ENCODE measurements around the gene PORCN.

The PORCN gene

DNA sequence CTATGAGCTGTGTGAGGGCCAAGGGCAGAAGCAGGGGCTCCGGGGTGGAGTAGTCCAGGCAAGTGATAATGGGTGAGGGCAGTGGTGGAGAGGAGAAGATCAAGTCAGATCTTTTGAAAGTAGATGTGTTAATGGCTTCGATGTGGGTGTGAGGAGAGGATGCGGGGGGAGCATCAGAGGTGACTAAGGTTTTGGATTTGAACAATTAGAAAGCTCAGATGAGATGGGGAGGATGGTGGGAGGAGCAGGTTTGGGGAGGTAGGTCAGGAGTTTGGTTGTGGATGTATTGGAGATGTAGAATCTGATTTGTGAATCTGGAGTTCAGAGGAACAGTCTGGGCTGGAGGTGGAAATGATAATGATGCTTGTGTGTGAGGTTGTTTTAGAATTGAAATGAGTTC lies 28.2 kb upstream of the PORCN start:
- DNase-seq (ENCODE audit: low read depth, low spot score), result no peak
- TF ChIP-seq, protein P1, sequence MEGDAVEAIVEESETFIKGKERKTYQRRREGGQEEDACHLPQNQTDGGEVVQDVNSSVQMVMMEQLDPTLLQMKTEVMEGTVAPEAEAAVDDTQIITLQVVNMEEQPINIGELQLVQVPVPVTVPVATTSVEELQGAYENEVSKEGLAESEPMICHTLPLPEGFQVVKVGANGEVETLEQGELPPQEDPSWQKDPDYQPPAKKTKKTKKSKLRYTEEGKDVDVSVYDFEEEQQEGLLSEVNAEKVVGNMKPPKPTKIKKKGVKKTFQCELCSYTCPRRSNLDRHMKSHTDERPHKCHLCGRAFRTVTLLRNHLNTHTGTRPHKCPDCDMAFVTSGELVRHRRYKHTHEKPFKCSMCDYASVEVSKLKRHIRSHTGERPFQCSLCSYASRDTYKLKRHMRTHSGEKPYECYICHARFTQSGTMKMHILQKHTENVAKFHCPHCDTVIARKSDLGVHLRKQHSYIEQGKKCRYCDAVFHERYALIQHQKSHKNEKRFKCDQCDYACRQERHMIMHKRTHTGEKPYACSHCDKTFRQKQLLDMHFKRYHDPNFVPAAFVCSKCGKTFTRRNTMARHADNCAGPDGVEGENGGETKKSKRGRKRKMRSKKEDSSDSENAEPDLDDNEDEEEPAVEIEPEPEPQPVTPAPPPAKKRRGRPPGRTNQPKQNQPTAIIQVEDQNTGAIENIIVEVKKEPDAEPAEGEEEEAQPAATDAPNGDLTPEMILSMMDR (IDR thresholded peaks at IDR 0.05; ENCODE audit: low read depth, low read length), result no peak
- H3K4me3 ChIP-seq (ENCODE audit: low read depth, low read length), result no peak overlapping the region
- in situ Hi-C loops (cut with HindIII; ENCODE audit: low sequenced_read_pairs), result no loop called here

DNA sequence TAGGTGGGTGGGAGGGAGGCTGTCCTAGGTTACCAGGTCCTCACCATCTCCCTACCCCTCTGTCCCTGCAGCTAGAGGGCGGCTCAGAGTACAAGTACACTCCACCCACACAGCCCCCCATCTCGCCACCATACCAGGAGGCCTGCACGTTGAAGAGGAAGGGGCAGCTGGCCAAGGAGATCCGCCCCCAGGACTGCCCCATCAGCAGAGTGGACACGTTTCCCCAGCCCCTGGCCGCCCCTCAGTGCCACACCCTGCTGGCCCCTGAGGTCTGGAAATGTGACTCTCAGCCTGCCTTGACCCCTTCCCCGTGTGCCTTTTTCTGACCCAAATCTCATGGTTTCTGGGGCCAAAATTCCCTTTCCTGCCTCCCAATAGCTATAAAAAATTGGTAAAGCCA lies 26.3 kb upstream of the PORCN start:
- TF ChIP-seq, protein P1 (IDR thresholded peaks at IDR 0.05; ENCODE audit: low read depth, low read length), result no peak
- no peak overlapping the region for H3K4me3 ChIP-seq (ENCODE audit: low read depth, low read length)
- no peak for DNase-seq (ENCODE audit: low read depth, low spot score)
- in situ Hi-C loops (cut with HindIII; ENCODE audit: low sequenced_read_pairs), result no loop called here

DNA sequence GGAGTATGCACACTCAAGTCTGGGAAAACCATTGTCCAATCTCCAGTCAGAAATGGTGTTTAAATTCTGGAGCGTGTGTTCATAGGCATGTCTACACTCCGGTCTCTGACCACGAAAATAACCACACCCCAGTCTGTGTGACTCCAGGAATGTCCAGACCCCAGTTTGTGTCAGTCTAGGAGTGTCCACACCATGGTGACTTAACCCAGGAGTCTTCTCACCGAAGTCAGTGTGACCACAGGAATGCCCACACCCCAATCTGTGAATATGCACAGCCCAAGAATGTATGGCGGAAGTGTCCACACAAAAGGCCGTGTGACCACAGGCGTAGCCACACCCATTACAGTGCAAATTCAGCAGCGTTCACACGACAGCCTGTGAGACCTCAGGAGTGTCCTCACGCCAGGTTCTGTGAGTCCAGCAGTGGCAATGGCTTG lies 21.4 kb upstream of the PORCN start:
- DNase-seq (ENCODE audit: low read depth, low spot score), result peak; percentile 94
- TF ChIP-seq, protein P1 (IDR thresholded peaks at IDR 0.05; ENCODE audit: low read depth, low read length), result no peak
- no peak overlapping the region for H3K4me3 ChIP-seq (ENCODE audit: low read depth, low read length)
- in situ Hi-C loops (cut with HindIII; ENCODE audit: low sequenced_read_pairs), result no loop called here

DNA sequence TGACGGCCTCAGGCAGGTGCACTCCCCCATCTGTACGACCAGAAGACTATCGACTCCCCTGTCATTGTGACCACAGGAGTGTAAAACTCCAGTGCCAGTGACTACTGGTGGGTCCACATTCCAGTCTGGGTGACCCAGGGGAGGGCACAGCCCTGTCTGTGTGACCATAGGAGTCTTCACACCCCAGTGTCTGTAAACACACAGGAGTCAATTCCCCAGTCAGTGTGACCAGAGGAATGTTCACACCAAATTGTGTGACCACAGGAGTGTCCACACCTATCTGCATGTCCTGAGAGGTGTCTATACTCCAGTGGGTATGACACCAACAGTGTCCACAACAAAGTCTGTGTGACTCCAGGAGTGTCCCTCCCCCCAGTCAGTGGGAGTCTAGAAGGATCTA lies 20.8 kb upstream of the PORCN start:
- DNase-seq (ENCODE audit: low read depth, low spot score), result no peak
- in situ Hi-C loops (cut with HindIII; ENCODE audit: low sequenced_read_pairs), result no loop called here
- TF ChIP-seq, protein P1 (IDR thresholded peaks at IDR 0.05; ENCODE audit: low read depth, low read length), result no peak
- H3K4me3 ChIP-seq (ENCODE audit: low read depth, low read length), result no peak overlapping the region

DNA sequence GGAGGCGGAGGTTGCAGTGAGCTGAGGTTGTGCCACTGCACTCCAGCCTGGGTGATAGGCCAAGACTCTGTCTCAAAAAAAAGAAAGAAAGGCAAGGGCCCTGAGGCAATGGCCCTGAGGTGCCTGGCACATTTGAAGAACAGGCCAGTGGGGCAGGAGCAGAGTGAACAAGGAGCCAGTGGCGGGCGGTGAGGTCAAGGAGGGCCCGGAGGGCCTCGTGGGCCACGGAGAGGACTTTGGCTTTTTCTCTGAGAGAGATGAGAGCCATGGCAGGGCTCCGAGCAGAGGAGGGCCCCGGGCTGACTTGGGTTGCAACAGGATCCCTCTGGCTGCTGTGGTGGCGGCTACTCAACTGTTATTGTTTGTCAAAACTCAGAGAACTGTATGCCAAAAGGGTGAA lies 19.5 kb upstream of the PORCN start:
- DNase-seq (ENCODE audit: low read depth, low spot score), result no peak
- H3K4me3 ChIP-seq (ENCODE audit: low read depth, low read length), result no peak overlapping the region
- in situ Hi-C loops (cut with HindIII; ENCODE audit: low sequenced_read_pairs), result no loop called here
- TF ChIP-seq, protein P1 (IDR thresholded peaks at IDR 0.05; ENCODE audit: low read depth, low read length), result no peak

DNA sequence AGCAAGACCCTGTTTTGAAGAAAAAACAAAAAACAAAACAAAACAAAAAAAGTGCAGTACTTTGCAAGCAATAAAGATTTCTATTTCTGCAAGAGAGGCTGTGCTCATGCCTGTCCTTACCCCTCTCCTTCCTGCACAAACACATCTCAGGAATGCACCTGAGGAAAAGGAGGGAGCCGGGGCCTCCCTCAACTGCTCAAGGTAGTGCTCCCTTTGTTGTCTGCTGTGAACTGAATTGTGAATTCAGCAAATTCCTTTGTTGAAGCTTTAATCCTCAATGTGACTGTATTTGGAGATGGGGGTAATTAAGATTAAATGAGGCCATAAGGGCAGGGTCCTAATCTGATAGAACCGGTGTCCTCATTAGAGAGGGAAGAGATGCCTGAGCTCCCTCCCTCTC lies 18.9 kb upstream of the PORCN start:
- TF ChIP-seq, protein P1 (IDR thresholded peaks at IDR 0.05; ENCODE audit: low read depth, low read length), result no peak
- H3K4me3 ChIP-seq (ENCODE audit: low read depth, low read length), result no peak overlapping the region
- DNase-seq (ENCODE audit: low read depth, low spot score), result no peak
- in situ Hi-C loops (cut with HindIII; ENCODE audit: low sequenced_read_pairs), result no loop called here

DNA sequence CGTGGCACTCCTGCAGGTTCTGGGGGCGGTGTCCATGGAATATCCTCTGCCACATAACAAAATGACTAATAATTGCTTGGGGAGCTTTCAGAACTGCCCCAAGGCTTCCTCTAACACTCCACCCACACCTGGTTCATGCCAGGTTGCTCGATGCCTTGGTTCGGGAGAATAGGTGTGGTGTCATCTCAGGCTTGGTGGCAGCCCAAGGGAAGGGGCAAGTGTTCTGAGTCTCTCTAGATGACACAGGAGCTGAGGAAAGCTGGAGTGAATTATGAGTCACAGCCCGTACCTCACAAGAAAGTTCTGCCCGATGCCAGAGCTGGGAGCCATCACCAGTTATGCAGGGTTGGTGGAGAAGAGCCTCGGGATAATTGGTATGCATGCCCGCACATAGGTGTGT lies 18.1 kb upstream of the PORCN start:
- H3K4me3 ChIP-seq (ENCODE audit: low read depth, low read length), result no peak overlapping the region
- in situ Hi-C loops (cut with HindIII; ENCODE audit: low sequenced_read_pairs), result no loop called here
- no peak for DNase-seq (ENCODE audit: low read depth, low spot score)
- TF ChIP-seq, protein P1 (IDR thresholded peaks at IDR 0.05; ENCODE audit: low read depth, low read length), result no peak

Data from astrocyte of the spinal cord (primary cell).